KOPT-K1 (cell line): Measurements from ENCODE around the gene KRTAP5-9.

Source experiments
- H3K27ac ChIP-seq: fragments of 200-600 bp; sonication (generic); 2 replicates; pipeline ENCODE4 v1.5.1; 2016; ENCODE audit warnings: antibody characterized with exemption, mild to moderate bottlenecking, low read depth, low read length; ENCODE audit not compliant: poor library complexity, severe bottlenecking
- H3K36me3 ChIP-seq: fragments of 200-600 bp; sonication (generic); 2 replicates; pipeline ENCODE4 v1.5.1; 2017; ENCODE audit warnings: antibody characterized with exemption, mild to moderate bottlenecking, low read length, moderate library complexity; ENCODE audit not compliant: insufficient read depth
- H3K9me3 ChIP-seq: fragments of 200-600 bp; sonication (generic); 2 replicates; pipeline ENCODE4 v1.5.1; 2017; ENCODE audit warnings: antibody characterized with exemption, low read length, mild to moderate bottlenecking; ENCODE audit not compliant: insufficient read depth, poor library complexity, severe bottlenecking

KRTAP5-9 gene

DNA sequence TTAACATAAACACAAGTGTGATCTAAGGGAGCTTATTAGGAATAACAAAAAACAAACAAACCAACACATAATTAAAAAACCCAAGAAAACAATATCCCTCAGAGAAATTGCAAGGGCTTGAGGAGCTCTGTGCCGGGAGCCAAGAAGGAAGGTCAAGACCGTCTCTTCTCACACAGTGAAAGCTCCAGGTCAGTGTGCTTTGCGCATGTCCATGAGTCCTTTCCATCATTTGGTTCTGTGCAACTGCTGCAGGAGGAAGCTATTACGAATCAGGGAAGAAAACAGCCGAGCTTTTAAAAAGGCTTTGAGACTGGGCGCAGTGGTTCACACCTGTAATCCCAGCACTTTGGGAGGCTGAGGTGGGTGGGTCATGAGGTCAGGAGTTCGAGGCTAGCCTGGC is 5.8 kb upstream of the KRTAP5-9 start:
- Histone ChIP-seq H3K27ac (no peak overlapping the region), H3K9me3 (peaks cover 27% of the 10 kb centered on the region), H3K36me3 (no peaks in the 10 kb centered on the region)

DNA sequence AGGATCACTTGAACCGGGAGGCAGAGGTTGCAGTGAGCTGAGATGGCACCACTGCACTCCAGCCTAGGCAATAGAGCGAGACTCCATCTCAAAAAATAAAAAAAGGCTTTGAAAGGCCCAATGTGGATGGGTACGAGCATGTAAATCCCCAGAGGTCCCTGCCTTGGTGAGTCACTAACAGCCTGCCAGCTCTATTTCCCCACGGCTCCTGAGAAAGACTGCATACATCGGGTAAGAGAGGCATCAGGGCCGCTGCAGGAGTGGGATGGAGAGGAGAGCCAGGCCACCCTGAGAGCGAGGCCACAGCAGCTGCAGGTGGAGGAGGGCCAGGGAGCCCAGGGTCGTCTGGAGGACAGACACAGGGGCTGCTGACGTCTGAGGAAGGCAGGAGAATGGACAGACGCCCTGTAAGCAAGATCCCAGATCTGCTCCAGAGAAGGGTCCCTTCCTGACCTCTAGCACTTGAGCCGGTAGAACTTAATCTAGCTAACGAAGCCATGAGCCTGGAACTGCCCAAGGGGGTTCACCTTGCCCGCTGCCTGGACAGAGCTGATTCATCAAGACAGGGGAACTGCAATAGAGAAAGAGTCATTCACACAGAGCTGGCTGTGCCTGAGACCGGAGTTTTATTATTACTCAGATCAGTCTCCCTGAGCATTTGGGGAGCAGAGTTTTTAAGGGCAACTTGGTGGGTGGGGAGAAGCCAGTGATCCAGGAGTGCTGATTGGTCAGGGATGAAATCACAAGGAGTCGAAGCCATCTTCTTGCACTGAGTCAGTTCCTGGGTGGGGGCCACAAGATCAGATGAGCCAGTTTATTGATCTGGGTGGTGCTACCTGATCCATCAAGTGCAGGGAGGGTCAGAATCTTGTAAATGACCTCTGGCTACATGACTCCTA is 5.1 kb upstream of the KRTAP5-9 start:
- H3K27ac ChIP-seq: no peak overlapping the region
- peaks cover 27% of the 10 kb centered on the region for H3K9me3 ChIP-seq

DNA sequence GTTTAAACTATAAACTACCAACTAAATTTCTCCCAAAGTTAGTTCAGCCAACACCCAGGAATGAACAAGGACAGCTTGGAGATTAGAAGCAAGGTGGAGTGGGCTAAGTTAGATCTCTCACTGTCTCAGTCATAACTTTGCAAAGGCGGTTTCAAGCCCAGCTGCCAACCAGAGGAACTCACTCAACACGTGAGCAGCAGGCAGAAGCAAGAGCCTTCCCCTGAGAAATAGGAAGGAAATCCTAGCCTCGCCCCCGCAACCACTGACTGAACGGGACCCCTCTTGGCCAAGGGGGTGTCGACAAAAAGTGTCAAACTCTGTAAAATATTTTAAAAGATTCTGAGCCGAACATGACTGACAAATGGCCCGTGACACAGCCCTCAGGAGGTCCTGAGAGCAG is 4.4 kb upstream of the KRTAP5-9 start:
- Histone ChIP-seq H3K36me3 (no peaks in the 10 kb centered on the region), H3K9me3 (peaks cover 27% of the 10 kb centered on the region), H3K27ac (no peak overlapping the region)

More for the DNA sequence above, 5.1 kb upstream of the KRTAP5-9 start:
- H3K36me3 ChIP-seq: no peaks in the 10 kb centered on the region

- Histone ChIP-seq H3K27ac (no peak overlapping the region), H3K9me3 (peaks cover 21% of the 10 kb centered on the region), H3K36me3 (no peaks in the 10 kb centered on the region)
Measured at GRCh38 chr11:71544525-71545214, 3.5 kb upstream of the KRTAP5-9 start.

DNA sequence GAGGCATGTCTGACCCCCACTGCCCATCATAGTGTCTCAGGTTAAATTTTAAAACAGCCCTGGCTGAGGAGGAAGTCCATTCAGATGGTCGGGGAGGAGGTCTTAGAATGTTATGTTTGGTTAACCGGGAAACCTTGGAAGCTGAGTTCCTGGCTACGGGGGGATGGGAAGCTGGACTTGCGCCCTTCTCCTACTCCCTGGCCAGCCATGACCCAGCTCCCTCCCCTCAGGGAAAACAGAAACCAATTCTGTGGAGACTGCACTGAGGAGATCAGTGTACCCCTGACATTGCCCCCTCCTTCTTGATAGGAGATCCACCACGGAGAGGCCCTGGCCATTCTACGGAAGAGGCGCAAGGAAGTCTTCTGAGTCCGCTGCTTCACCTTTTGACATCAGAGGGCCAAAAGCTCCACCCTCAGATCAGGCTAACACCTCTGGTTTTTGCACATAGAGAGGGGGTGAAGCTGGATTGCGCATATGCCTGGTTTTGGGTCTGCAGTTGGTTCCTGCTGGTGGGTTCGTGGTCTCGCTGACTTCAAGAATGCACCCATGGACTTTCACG is 2.7 kb upstream of the KRTAP5-9 start:
- Histone ChIP-seq H3K27ac (no peak overlapping the region), H3K9me3 (peaks cover 15% of the 10 kb centered on the region), H3K36me3 (no peaks in the 10 kb centered on the region)

DNA sequence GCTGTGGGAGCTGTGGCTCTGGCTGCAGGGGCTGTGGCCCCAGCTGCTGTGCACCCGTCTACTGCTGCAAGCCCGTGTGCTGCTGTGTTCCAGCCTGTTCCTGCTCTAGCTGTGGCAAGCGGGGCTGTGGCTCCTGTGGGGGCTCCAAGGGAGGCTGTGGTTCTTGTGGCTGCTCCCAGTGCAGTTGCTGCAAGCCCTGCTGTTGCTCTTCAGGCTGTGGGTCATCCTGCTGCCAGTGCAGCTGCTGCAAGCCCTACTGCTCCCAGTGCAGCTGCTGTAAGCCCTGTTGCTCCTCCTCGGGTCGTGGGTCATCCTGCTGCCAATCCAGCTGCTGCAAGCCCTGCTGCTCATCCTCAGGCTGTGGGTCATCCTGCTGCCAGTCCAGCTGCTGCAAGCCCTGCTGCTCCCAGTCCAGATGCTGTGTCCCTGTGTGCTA is 514 bp downstream of the KRTAP5-9 start:
- Histone ChIP-seq H3K27ac (no peak overlapping the region), H3K9me3 (no peaks in the 10 kb centered on the region), H3K36me3 (no peaks in the 10 kb centered on the region)

- Histone ChIP-seq H3K36me3 (no peaks in the 10 kb centered on the region), H3K27ac (no peak overlapping the region), H3K9me3 (no peaks in the 10 kb centered on the region)
Measured at GRCh38 chr11:71551711-71552110, 3.5 kb downstream of the KRTAP5-9 start.

GRCh38 chr11:71554996-71555395 is 6.8 kb downstream of the KRTAP5-9 start:
- no peaks in the 10 kb centered on the region for H3K36me3 ChIP-seq
- no peaks in the 10 kb centered on the region for H3K9me3 ChIP-seq
- H3K27ac ChIP-seq: no peak overlapping the region

DNA sequence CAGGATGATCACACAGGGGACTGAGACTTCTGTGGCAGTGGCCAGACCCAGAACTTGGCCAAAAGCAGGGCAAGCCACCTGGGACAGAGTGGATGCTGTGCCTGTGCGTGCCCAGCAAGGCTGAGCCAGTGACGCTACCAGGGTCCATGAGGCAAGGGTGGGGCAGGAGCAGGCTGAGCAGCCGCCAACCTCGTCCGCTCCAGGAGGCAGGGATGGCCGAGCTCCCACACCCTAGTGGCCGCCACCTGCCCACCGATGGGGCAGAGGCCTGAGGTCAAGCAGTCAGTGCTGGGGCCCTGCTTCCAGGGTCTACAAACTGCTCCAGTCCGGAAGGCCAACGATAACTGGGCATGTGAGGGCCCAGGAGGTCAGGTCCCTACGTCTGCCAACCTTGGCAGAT is 7.3 kb downstream of the KRTAP5-9 start:
- Histone ChIP-seq H3K36me3 (no peaks in the 10 kb centered on the region), H3K9me3 (no peaks in the 10 kb centered on the region), H3K27ac (no peak overlapping the region)

- H3K27ac ChIP-seq: no peak overlapping the region
- no peaks in the 10 kb centered on the region for H3K36me3 ChIP-seq
- no peaks in the 10 kb centered on the region for H3K9me3 ChIP-seq
Measured at GRCh38 chr11:71556018-71556417, 7.8 kb downstream of the KRTAP5-9 start.

DNA sequence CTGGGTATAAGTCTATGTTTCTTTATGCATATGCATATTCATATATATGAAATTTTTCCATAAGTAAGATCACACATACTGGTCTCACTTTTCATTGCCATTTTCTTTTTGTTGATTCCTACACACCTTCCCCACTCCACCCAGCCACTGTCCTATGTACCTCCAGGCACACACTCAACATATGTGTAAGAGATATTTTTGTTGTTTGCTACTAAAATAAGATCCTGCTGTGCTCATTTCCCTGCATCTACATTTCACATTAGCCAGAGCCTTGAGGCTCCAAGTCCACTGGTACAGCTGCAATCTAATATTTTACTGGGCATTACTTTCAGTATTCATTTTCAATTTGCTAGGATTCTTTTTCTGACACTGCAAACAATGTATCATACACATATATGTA is 9.0 kb downstream of the KRTAP5-9 start:
- Histone ChIP-seq H3K27ac (no peak overlapping the region), H3K9me3 (no peaks in the 10 kb centered on the region), H3K36me3 (no peaks in the 10 kb centered on the region)

GRCh38 chr11:71558996-71559395 is 10.8 kb downstream of the KRTAP5-9 start:
- no peaks in the 10 kb centered on the region for H3K9me3 ChIP-seq
- no peaks in the 10 kb centered on the region for H3K36me3 ChIP-seq
- H3K27ac ChIP-seq: no peak overlapping the region

DNA sequence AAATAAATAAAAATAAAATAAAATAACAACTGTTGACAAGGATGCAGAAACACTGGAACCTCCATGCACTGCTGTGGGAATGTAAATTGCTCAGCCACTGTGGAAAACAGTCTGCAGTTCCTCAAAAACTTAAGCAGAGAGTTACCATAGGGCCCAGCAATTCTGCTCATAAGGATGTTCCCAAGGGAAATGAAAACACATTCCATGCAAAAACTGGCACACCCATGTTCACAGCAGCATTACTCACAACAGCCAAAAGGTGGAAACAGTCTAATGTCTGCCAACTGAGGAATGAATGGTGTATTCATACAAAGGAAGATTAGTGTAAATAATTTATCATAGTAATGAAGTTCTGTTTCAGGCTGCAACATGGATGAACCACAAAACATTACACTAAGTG is 13.9 kb downstream of the KRTAP5-9 start:
- Histone ChIP-seq H3K9me3 (no peaks in the 10 kb centered on the region), H3K27ac (no peak overlapping the region), H3K36me3 (no peaks in the 10 kb centered on the region)

DNA sequence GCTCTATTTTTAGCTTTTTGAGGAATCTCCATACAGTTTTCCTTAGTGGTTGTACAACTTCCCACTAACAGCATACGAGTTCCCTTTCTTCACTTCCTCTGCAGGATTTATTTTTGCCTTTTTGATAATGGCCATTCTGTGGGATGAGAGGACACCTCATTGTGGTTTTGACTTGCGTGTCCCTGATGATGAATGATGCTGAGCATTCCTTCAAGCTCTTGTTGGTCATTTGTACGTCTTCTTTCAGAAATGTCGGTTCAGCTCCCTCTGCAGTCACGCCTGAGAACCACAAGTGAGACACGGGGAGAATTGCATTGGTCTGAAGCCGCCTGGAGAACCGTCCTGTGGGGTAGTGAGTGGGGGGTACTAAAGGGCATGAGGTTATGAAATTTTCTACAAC is 15.2 kb downstream of the KRTAP5-9 start:
- no peaks in the 10 kb centered on the region for H3K9me3 ChIP-seq
- H3K36me3 ChIP-seq: no peaks in the 10 kb centered on the region
- no peak overlapping the region for H3K27ac ChIP-seq

DNA sequence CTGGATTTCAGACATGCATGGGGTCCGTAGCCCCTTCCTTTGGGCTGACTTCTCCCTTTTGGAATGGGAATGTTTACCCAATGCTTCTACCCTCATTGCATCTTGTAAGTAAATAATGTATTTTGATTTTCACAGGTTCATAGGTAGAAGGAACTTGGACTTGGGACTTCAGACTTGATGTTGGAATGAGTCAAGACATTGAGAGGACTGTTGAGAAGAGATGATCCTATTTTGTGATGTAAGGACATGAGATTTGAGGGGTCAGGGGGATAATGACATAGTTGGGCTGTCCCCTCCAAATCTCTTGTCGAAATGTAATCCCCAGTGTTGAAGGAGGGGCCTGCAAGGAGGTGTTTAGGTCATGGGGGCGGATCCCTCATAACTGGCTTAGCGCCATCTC is 16.2 kb downstream of the KRTAP5-9 start:
- Histone ChIP-seq H3K36me3 (no peaks in the 10 kb centered on the region), H3K9me3 (no peaks in the 10 kb centered on the region), H3K27ac (no peak overlapping the region)
